WTC11 (cell line): ENCODE results near the gene SNX24. TPM values are rescaled to one million over a fixed set of nuclear protein-coding genes. Genes with fewer than 3 reads are reported as not detected.

ENCODE experiments used
- ATAC-seq: fragments of 200-7000 bp; cut with Tn5 transposase; 2 replicates; pipeline ENCODE4 v1.10.0; 2021; ENCODE audit warnings: mild to moderate bottlenecking, moderate library complexity
- CTCF ChIA-PET: fragments of 300-600 bp; sonication (Branson Sonifier 250); formaldehyde crosslinking; loops from one replicate; lab custom pipeline; 2021; ENCODE audit warnings: antibody characterized with exemption; lab: Charles Lee
- POLR2A ChIA-PET: fragments of 350-600 bp; sonication (Branson Sonifier 250); formaldehyde crosslinking; loops from one replicate; lab custom pipeline; 2021; ENCODE audit warnings: antibody characterized with exemption; lab: Charles Lee
- DNase-seq: peaks from one replicate; pipeline ENCODE4 v3.0.0; 2021; ENCODE audit warnings: low spot score
- H3K27ac Mint-ChIP-seq: 2 replicates; pipeline ENCODE4 v1.8.0; 2021; ENCODE audit warnings: mixed read lengths
- H3K27me3 Mint-ChIP-seq: 2 replicates; pipeline ENCODE4 v1.8.0; 2021; ENCODE audit warnings: low read depth, mild to moderate bottlenecking, moderate library complexity, mixed read lengths
- H3K36me3 Mint-ChIP-seq: 2 replicates; pipeline ENCODE4 v1.8.0; 2021; ENCODE audit warnings: mixed read lengths
- H3K4me1 Mint-ChIP-seq: 2 replicates; pipeline ENCODE4 v1.8.0; 2022; ENCODE audit warnings: mixed read lengths
- H3K4me3 Mint-ChIP-seq: 2 replicates; pipeline ENCODE4 v1.8.0; 2021; ENCODE audit warnings: mild to moderate bottlenecking, moderate library complexity, mixed read lengths
- H3K9me3 Mint-ChIP-seq: 2 replicates; pipeline ENCODE4 v1.8.0; 2021; ENCODE audit warnings: mixed read lengths
- ATF1 ChIP-seq: sonication (generic); formaldehyde crosslinking; IDR thresholded peaks from 2 replicates; pipeline ENCODE4 v1.8.1; 2023; ENCODE audit warnings: mild to moderate bottlenecking, moderate library complexity, missing genetic modification reagents
- ELF4 ChIP-seq: sonication (generic); formaldehyde crosslinking; IDR thresholded peaks from 2 replicates; pipeline ENCODE4 v1.8.1; 2022; ENCODE audit warnings: low read depth, mild to moderate bottlenecking, moderate library complexity, missing genetic modification reagents
- GTF2I ChIP-seq: fragments of 250-450 bp; sonication (Bioruptor Pico); conservative IDR thresholded peaks from 2 replicates; pipeline ENCODE4 v1.4.0; 2021; ENCODE audit warnings: mild to moderate bottlenecking
- NFATC4 ChIP-seq: fragments of 250-450 bp; sonication (Bioruptor Pico); IDR thresholded peaks from 2 replicates; pipeline ENCODE4 v1.9.0; 2021; ENCODE audit warnings: mild to moderate bottlenecking
- SP1 ChIP-seq: sonication (generic); formaldehyde crosslinking; conservative IDR thresholded peaks from 2 replicates; pipeline ENCODE4 v1.8.1; 2022; ENCODE audit warnings: missing genetic modification reagents
- ZNF219 ChIP-seq: sonication (generic); formaldehyde crosslinking; IDR thresholded peaks from 2 replicates; pipeline ENCODE4 v1.8.0; 2023; ENCODE audit warnings: missing genetic modification reagents, mild to moderate bottlenecking, borderline replicate concordance
- ZNF396 ChIP-seq: fragments of 250-450 bp; sonication (Bioruptor Pico); IDR thresholded peaks from 2 replicates; pipeline ENCODE4 v1.8.0; 2021; ENCODE audit warnings: mild to moderate bottlenecking, moderate library complexity, borderline replicate concordance
- total RNA-seq: library from RNA; stranded (reverse); gene quantifications from 3 replicates; pipeline ENCODE4 v1.2.3, GENCODE V29; 2021
- TF ChIP-seq, protein P1 (sequence below): sonication (generic); formaldehyde crosslinking; conservative IDR thresholded peaks from 2 replicates; pipeline ENCODE4 v1.8.1; 2023; ENCODE audit warnings: mild to moderate bottlenecking, low read depth, missing genetic modification reagents, moderate library complexity
- TF ChIP-seq, protein P2 (sequence below): fragments of 200-600 bp; IDR thresholded peaks from 2 replicates; pipeline ENCODE4 v1.8.0; 2022; ENCODE audit warnings: antibody characterized with exemption
- TF ChIP-seq, protein P3 (sequence below): fragments of 250-450 bp; sonication (Bioruptor Pico); IDR thresholded peaks from 2 replicates; pipeline ENCODE4 v1.9.0; 2021; ENCODE audit warnings: mild to moderate bottlenecking
- TF ChIP-seq, protein P4 (sequence below): sonication (generic); formaldehyde crosslinking; IDR thresholded peaks from 2 replicates; pipeline ENCODE4 v1.8.1; 2022; ENCODE audit warnings: mild to moderate bottlenecking, missing genetic modification reagents, moderate library complexity, borderline replicate concordance
- TF ChIP-seq, protein P5 (sequence below): sonication (generic); formaldehyde crosslinking; IDR thresholded peaks from 2 replicates; pipeline ENCODE4 v1.8.1; 2023; ENCODE audit warnings: mild to moderate bottlenecking, missing genetic modification reagents, moderate library complexity

Gene SNX24
- total RNA-seq, 1 experiment from 2014 or later: 15.5 TPM

GRCh38 chr5:122982376-122982775 lies 137.0 kb downstream of the SNX24 start (continued):
- TF ChIP-seq, protein P1, sequence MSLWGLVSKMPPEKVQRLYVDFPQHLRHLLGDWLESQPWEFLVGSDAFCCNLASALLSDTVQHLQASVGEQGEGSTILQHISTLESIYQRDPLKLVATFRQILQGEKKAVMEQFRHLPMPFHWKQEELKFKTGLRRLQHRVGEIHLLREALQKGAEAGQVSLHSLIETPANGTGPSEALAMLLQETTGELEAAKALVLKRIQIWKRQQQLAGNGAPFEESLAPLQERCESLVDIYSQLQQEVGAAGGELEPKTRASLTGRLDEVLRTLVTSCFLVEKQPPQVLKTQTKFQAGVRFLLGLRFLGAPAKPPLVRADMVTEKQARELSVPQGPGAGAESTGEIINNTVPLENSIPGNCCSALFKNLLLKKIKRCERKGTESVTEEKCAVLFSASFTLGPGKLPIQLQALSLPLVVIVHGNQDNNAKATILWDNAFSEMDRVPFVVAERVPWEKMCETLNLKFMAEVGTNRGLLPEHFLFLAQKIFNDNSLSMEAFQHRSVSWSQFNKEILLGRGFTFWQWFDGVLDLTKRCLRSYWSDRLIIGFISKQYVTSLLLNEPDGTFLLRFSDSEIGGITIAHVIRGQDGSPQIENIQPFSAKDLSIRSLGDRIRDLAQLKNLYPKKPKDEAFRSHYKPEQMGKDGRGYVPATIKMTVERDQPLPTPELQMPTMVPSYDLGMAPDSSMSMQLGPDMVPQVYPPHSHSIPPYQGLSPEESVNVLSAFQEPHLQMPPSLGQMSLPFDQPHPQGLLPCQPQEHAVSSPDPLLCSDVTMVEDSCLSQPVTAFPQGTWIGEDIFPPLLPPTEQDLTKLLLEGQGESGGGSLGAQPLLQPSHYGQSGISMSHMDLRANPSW (CRISPR knock-in tag): no peak
- TF ChIP-seq, all 79 proteins: peak for 0

GRCh38 chr5:122984425-122984824 lies 139.0 kb downstream of the SNX24 start:
- no peak overlapping the region for H3K27ac Mint-ChIP-seq
- CTCF ChIA-PET: no interaction called here
- no peaks in the 10 kb centered on the region for H3K27me3 Mint-ChIP-seq
- 0 out of 2 replicates have a peak, but pooled peaks cover 11% of the 10 kb centered on the region for H3K4me1 Mint-ChIP-seq
- H3K36me3 Mint-ChIP-seq: no peaks in the 10 kb centered on the region
- ATAC-seq: no peak
- no peak for DNase-seq
- no peak overlapping the region for H3K4me3 Mint-ChIP-seq
- H3K9me3 Mint-ChIP-seq: no peaks in the 10 kb centered on the region
- TF ChIP-seq, protein P2, sequence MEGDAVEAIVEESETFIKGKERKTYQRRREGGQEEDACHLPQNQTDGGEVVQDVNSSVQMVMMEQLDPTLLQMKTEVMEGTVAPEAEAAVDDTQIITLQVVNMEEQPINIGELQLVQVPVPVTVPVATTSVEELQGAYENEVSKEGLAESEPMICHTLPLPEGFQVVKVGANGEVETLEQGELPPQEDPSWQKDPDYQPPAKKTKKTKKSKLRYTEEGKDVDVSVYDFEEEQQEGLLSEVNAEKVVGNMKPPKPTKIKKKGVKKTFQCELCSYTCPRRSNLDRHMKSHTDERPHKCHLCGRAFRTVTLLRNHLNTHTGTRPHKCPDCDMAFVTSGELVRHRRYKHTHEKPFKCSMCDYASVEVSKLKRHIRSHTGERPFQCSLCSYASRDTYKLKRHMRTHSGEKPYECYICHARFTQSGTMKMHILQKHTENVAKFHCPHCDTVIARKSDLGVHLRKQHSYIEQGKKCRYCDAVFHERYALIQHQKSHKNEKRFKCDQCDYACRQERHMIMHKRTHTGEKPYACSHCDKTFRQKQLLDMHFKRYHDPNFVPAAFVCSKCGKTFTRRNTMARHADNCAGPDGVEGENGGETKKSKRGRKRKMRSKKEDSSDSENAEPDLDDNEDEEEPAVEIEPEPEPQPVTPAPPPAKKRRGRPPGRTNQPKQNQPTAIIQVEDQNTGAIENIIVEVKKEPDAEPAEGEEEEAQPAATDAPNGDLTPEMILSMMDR: no peak
- TF ChIP-seq GTF2I (CRISPR knock-in tag): no peak
- TF ChIP-seq ATF1 (CRISPR knock-in tag): no peak
- no peak for TF ChIP-seq SP1
- TF ChIP-seq ZNF219 (CRISPR knock-in tag): no peak
- no peak for TF ChIP-seq ELF4
- TF ChIP-seq, protein P3, sequence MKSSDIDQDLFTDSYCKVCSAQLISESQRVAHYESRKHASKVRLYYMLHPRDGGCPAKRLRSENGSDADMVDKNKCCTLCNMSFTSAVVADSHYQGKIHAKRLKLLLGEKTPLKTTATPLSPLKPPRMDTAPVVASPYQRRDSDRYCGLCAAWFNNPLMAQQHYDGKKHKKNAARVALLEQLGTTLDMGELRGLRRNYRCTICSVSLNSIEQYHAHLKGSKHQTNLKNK: no peak
- TF ChIP-seq, all 79 proteins: peak for 0
- POLR2A ChIA-PET: no interaction called here

DNA sequence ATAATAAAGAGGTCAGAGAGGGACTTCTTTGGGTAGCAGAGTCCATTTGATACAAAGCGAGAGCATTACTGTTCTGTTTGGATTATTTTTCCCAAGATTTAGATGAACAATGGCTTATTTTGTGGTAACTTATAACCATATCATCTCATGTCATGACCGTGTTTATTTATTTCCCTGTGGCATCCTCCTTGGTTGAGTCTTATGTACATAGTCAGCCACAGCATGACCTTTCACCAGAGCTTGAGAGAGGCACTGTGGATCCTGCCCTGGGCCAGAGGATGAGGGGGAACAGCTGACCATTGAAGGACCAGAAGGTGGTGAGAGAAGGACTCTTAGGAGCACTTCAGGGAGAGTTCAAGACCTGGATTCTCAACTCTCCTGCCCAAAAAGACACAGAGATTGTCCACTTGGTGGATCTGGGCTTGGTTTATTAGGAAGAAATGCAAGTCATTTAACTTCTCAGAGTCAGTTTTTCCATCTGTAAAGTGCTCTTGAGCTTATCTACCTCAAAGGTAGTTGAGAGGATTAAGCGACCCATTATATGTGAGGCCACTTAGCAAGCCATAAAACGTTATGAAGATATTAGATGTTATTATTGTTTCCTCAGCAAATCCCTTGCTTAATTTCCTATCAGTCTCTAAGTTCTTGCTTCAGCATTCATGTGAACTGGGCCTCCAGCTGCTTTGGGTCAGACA lies 139.7 kb downstream of the SNX24 start:
- no peak for ATAC-seq
- CTCF ChIA-PET: no interaction called here
- H3K36me3 Mint-ChIP-seq: no peaks in the 10 kb centered on the region

More for the DNA sequence above, 139.7 kb downstream of the SNX24 start:
- DNase-seq: no peak
- Mint-ChIP-seq H3K4me3 (no peak overlapping the region), H3K9me3 (no peaks in the 10 kb centered on the region), H3K4me1 (0 out of 2 replicates have a peak, but pooled peaks cover 8% of the 10 kb centered on the region), H3K27me3 (no peaks in the 10 kb centered on the region), H3K27ac (no peak overlapping the region)
- POLR2A ChIA-PET: no interaction called here
- TF ChIP-seq, protein P4, sequence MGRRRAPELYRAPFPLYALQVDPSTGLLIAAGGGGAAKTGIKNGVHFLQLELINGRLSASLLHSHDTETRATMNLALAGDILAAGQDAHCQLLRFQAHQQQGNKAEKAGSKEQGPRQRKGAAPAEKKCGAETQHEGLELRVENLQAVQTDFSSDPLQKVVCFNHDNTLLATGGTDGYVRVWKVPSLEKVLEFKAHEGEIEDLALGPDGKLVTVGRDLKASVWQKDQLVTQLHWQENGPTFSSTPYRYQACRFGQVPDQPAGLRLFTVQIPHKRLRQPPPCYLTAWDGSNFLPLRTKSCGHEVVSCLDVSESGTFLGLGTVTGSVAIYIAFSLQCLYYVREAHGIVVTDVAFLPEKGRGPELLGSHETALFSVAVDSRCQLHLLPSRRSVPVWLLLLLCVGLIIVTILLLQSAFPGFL: no peak
- TF ChIP-seq, protein P5, sequence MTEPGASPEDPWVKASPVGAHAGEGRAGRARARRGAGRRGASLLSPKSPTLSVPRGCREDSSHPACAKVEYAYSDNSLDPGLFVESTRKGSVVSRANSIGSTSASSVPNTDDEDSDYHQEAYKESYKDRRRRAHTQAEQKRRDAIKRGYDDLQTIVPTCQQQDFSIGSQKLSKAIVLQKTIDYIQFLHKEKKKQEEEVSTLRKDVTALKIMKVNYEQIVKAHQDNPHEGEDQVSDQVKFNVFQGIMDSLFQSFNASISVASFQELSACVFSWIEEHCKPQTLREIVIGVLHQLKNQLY: no peak
- TF ChIP-seq GTF2I (CRISPR knock-in tag): no peak
- TF ChIP-seq NFATC4 (CRISPR knock-in tag): no peak
- TF ChIP-seq ZNF396: no peak
- TF ChIP-seq, all 79 proteins: peak for 0
